ENCODE measurements around the gene DDT.
"Not testable (repeated sequence)": the region's sequence is repeated elsewhere in the genome, so short reads cannot be mapped to it uniquely, and the experiment has no call there.

The DDT gene

GRCh38 chr22:23952794-23953405 is 21.3 kb downstream of the DDT start:
- DNase-seq (ENCODE audit: low spot score) = not testable (repeated sequence)

- not testable (repeated sequence) for DNase-seq (ENCODE audit: low spot score)
These were observed 22.9 kb downstream of the DDT start for GRCh38 chr22:23951383-23951782.

GRCh38 chr22:23949764-23950163 is 24.5 kb downstream of the DDT start:
- DNase-seq (ENCODE audit: low spot score) = not testable (repeated sequence)

- DNase-seq (ENCODE audit: low spot score) = not testable (repeated sequence)
These were observed 26.9 kb downstream of the DDT start for GRCh38 chr22:23947391-23947790.

GRCh38 chr22:23940166-23940565 is 34.1 kb downstream of the DDT start:
- DNase-seq (ENCODE audit: low spot score) = not testable (repeated sequence)

- no peak for DNase-seq (ENCODE audit: low spot score)
These were observed 35.3 kb downstream of the DDT start for GRCh38 chr22:23939017-23939357.

GRCh38 chr22:23938328-23939016 is 35.8 kb downstream of the DDT start:
- no peak for DNase-seq (ENCODE audit: low spot score)

GRCh38 chr22:23926561-23926960 is 47.7 kb downstream of the DDT start:
- DNase-seq (ENCODE audit: low spot score) = no peak

- no peak for DNase-seq (ENCODE audit: low spot score)
These were observed 49.1 kb downstream of the DDT start for GRCh38 chr22:23925020-23925606.

GRCh38 chr22:23922921-23923320 is 51.3 kb downstream of the DDT start:
- no peak for DNase-seq (ENCODE audit: low spot score)

GRCh38 chr22:23921586-23922201 is 52.5 kb downstream of the DDT start:
- not testable (repeated sequence) for DNase-seq (ENCODE audit: low spot score)

All from putamen (tissue), 1 donor.